A673 (cell line): ENCODE data around the gene COBLL1. TPM values are rescaled to one million over a fixed set of nuclear protein-coding genes. Genes with fewer than 3 reads are reported as not detected.

Experiments
- Bru-seq: library from RNA; stranded (reverse); fragments of 400-500 nt; gene quantifications from one replicate; lab custom pipeline; 2021; lab: Mats Ljungman, UMichigan
- BruChase-seq, 2 experiments: library from RNA; stranded (reverse); fragments of 400-500 nt; gene quantifications; one replicate each; lab custom pipeline; 2021; lab: Mats Ljungman, UMichigan
- BruUV-seq: library from RNA; stranded (reverse); fragments of 400-500 nt; replicated peaks from 2 replicates; lab custom pipeline; 2021; lab: Mats Ljungman, UMichigan
- CTCF ChIA-PET: fragments of 300-600 bp; sonication (Branson Sonifier 250); formaldehyde crosslinking; loops from one replicate; lab custom pipeline; 2022; ENCODE audit warnings: antibody characterized with exemption; lab: Charles Lee
- POLR2A ChIA-PET: fragments of 300-600 bp; sonication (Branson Sonifier 250); formaldehyde crosslinking; loops from one replicate; lab custom pipeline; 2022; ENCODE audit warnings: antibody characterized with exemption; ENCODE audit not compliant: low non-redundant PET; lab: Charles Lee
- DNase-seq: peaks from one replicate; pipeline ENCODE4 v3.0.0-alpha.2; 2015; ENCODE audit warnings: low spot score
- H3K27ac ChIP-seq: fragments of 200-600 bp; sonication (generic); 2 replicates; pipeline ENCODE4 v1.5.1; 2016; ENCODE audit warnings: mixed run types, low read depth, mild to moderate bottlenecking, mixed read lengths, antibody characterized with exemption, low read length; ENCODE audit not compliant: poor library complexity, severe bottlenecking
- H3K27me3 ChIP-seq: fragments of 200-600 bp; sonication (generic); replicated peaks from 2 replicates; pipeline ENCODE4 v1.6.1; 2017; ENCODE audit warnings: mixed run types, low read depth, mild to moderate bottlenecking, mixed read lengths, antibody characterized with exemption, low read length; ENCODE audit not compliant: insufficient read depth, poor library complexity
- H3K36me3 ChIP-seq: fragments of 200-600 bp; sonication (generic); 2 replicates; pipeline ENCODE4 v1.6.1; 2016; ENCODE audit warnings: mixed run types, mild to moderate bottlenecking, mixed read lengths, antibody characterized with exemption, low read length; ENCODE audit not compliant: insufficient read depth, poor library complexity, severe bottlenecking
- H3K4me1 ChIP-seq: fragments of 200-600 bp; sonication (generic); 2 replicates; pipeline ENCODE4 v1.6.1; 2017; ENCODE audit warnings: mixed run types, mild to moderate bottlenecking, mixed read lengths, antibody characterized with exemption, low read length; ENCODE audit not compliant: insufficient read depth, poor library complexity, severe bottlenecking
- H3K4me3 ChIP-seq: fragments of 200-600 bp; sonication (generic); 2 replicates; pipeline ENCODE4 v1.5.1; 2016; ENCODE audit warnings: low read depth, mixed run types, mild to moderate bottlenecking, mixed read lengths, low read length; ENCODE audit not compliant: poor library complexity, severe bottlenecking
- H3K9me3 ChIP-seq: fragments of 200-600 bp; sonication (generic); 2 replicates; pipeline ENCODE4 v1.6.1; 2016; ENCODE audit warnings: mixed run types, low read depth, mild to moderate bottlenecking, mixed read lengths, antibody characterized with exemption, low read length; ENCODE audit not compliant: poor library complexity, severe bottlenecking
- EZH2 ChIP-seq: fragments of 200-600 bp; sonication (generic); IDR thresholded peaks from 2 replicates; pipeline ENCODE4 v1.6.1; 2017; ENCODE audit warnings: borderline replicate concordance, low read depth, mild to moderate bottlenecking, mixed read lengths, antibody characterized with exemption, low read length; ENCODE audit not compliant: poor library complexity, severe bottlenecking
- intact Hi-C: fragments of 100-400 bp; cut with micrococcal nuclease; formaldehyde crosslinking; loops from one replicate; pipeline ENCODE4 v1.10.0; 2022; ENCODE audit not compliant: unreplicated experiment
- long read RNA-seq: library from polyadenylated mRNA; stranded (forward); transcript quantifications from one replicate; pipeline ENCODE4 v2.0.0, GENCODE V29; 2022
- total RNA-seq: library from RNA; stranded (reverse); gene quantifications from 2 replicates; pipeline ENCODE4 v1.2.3, GENCODE V29; 2021
- TF ChIP-seq, protein P1 (sequence below): fragments of 300-800, 200-600 bp; sonication (generic); conservative IDR thresholded peaks from 2 replicates; pipeline ENCODE4 v1.5.1; 2017; ENCODE audit warnings: low read depth, mild to moderate bottlenecking, antibody characterized with exemption, low read length, moderate library complexity, mixed read lengths

COBLL1 gene, protein sequence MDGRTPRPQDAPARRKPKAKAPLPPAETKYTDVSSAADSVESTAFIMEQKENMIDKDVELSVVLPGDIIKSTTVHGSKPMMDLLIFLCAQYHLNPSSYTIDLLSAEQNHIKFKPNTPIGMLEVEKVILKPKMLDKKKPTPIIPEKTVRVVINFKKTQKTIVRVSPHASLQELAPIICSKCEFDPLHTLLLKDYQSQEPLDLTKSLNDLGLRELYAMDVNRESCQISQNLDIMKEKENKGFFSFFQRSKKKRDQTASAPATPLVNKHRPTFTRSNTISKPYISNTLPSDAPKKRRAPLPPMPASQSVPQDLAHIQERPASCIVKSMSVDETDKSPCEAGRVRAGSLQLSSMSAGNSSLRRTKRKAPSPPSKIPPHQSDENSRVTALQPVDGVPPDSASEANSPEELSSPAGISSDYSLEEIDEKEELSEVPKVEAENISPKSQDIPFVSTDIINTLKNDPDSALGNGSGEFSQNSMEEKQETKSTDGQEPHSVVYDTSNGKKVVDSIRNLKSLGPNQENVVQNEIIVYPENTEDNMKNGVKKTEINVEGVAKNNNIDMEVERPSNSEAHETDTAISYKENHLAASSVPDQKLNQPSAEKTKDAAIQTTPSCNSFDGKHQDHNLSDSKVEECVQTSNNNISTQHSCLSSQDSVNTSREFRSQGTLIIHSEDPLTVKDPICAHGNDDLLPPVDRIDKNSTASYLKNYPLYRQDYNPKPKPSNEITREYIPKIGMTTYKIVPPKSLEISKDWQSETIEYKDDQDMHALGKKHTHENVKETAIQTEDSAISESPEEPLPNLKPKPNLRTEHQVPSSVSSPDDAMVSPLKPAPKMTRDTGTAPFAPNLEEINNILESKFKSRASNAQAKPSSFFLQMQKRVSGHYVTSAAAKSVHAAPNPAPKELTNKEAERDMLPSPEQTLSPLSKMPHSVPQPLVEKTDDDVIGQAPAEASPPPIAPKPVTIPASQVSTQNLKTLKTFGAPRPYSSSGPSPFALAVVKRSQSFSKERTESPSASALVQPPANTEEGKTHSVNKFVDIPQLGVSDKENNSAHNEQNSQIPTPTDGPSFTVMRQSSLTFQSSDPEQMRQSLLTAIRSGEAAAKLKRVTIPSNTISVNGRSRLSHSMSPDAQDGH
- 4.2 and 6.6 TPM in 2 replicates for total RNA-seq
- percentile 45 among the genes with signal in this experiment for Bru-seq, nascent RNA
- BruChase-seq, experiment 1, labeled RNA remaining after a 2-hour chase, result percentile 40 among the genes with signal in this experiment
- percentile 40 among the genes with signal in this experiment for BruChase-seq, experiment 2, labeled RNA remaining after a 6-hour chase
- long read RNA-seq, full-length matches to known transcripts, result 1 of 2 reads
- long read RNA-seq, partial matches to known transcripts, result 0 of 2 reads
- long read RNA-seq, other reads (novel, unspliced or antisense), result 1 of 2 reads

DNA sequence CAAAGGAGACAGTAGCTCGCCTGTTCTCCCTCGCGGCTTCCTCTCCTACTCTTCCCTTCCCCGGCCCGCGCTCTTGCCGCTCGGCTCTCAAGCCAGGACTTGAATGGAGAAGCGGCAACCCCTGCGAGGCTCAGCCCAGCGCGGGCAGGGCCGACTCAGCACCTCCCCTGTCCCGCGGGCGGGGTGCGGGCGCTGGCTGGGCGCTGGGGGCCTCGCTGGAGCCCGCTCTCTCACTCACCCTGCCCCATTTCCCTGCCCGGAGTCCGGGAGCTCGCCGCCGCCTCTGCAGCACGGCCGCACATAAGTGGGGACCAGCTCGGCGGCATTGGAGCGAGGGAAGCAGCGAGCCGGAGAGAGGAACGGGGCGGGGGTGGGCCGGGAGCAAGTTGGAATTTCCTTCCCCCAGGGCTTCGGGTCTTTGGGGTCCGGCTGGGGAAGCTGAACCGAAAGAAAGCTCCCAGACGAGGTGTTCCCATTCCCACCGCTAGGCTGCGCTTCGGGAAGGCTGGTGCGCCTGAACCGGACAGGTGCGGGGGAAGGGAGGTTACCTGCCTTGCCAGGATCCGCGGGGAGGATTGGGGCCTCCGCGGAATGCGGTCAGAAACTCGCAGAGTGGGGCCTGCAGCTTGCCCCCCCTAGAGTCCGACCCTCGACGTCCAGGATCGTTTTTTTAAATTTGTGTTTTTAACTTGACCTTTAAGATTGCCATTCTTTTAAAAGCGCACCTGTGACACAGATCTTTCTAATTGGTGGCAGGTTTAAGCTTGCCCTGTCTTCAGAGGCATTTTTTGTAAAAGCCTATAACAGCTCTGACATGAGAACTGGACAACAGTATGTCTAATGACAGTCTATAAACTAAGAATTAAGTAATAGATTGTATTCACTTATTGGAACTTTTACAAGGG is at the start of gene COBLL1:
Gene COBLL1, minus strand, starts transcription at position 105 of the 905 bp plus-strand sequence. CDS start 627 bp downstream, outside the sequence.
- Histone ChIP-seq H3K4me1 (peaks cover 31% of the 10 kb centered on the region), H3K9me3 (no peaks in the 10 kb centered on the region), H3K27me3 (no peaks in the 10 kb centered on the region), H3K36me3 (no peaks in the 10 kb centered on the region), H3K4me3 (peak within 1 kb of the TSS; percentile 80), H3K27ac (peak within 1 kb of the TSS; percentile 82)
- TF ChIP-seq EZH2, result no peak
- TF ChIP-seq, protein P1, sequence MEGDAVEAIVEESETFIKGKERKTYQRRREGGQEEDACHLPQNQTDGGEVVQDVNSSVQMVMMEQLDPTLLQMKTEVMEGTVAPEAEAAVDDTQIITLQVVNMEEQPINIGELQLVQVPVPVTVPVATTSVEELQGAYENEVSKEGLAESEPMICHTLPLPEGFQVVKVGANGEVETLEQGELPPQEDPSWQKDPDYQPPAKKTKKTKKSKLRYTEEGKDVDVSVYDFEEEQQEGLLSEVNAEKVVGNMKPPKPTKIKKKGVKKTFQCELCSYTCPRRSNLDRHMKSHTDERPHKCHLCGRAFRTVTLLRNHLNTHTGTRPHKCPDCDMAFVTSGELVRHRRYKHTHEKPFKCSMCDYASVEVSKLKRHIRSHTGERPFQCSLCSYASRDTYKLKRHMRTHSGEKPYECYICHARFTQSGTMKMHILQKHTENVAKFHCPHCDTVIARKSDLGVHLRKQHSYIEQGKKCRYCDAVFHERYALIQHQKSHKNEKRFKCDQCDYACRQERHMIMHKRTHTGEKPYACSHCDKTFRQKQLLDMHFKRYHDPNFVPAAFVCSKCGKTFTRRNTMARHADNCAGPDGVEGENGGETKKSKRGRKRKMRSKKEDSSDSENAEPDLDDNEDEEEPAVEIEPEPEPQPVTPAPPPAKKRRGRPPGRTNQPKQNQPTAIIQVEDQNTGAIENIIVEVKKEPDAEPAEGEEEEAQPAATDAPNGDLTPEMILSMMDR, result peak; percentile 79
- peak; percentile 80 for DNase-seq
- CTCF ChIA-PET, result interaction anchor here (0.6 to 1.4 kb wide), 2 partner anchors 17 to 79 kb away, joined by 3 to 4 read pairs; no protein-coding TSS in a partner anchor
- POLR2A ChIA-PET, result no interaction called here
- BruUV-seq, result no TSS peak
- intact Hi-C loops, result loop anchor here (2.0 to 5.0 kb wide), 3 partner anchors 55 to 105 kb away; no protein-coding TSS in a partner anchor

DNA sequence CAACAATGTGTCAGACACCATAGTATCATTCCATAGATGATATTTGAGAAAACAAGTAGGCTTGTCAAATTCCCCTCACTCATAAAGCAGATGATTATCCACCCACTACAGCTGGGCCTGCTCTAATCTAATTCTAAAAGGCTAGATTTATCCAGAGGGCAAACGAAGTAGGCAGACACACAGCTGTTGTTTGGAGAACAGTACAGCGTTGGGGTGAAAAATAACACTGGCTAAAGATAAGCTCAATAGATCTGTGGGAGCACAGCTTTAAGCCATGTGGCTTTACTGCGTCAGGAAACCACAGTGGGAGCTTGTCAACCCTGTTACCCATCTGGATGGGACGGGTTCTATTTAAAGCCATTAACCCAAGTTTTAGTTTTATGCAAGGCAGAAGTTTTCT is 48.9 kb upstream of the COBLL1 start:
- Histone ChIP-seq H3K36me3 (no peaks in the 10 kb centered on the region), H3K4me3 (no peak overlapping the region), H3K27ac (no peak overlapping the region), H3K9me3 (no peaks in the 10 kb centered on the region), H3K4me1 (no peaks in the 10 kb centered on the region), H3K27me3 (no peaks in the 10 kb centered on the region)
- BruUV-seq, result no TSS peak
- TF ChIP-seq, protein P1, result no peak
- no peak for TF ChIP-seq EZH2
- intact Hi-C loops, result no loop called here
- CTCF ChIA-PET, result no interaction called here
- POLR2A ChIA-PET, result no interaction called here
- DNase-seq, result no peak
